ENCODE data around the gene UQCC5.
A peak's percentile ranks its signal among the peaks of the same experiment; 100 is the strongest.

The UQCC5 gene

DNA sequence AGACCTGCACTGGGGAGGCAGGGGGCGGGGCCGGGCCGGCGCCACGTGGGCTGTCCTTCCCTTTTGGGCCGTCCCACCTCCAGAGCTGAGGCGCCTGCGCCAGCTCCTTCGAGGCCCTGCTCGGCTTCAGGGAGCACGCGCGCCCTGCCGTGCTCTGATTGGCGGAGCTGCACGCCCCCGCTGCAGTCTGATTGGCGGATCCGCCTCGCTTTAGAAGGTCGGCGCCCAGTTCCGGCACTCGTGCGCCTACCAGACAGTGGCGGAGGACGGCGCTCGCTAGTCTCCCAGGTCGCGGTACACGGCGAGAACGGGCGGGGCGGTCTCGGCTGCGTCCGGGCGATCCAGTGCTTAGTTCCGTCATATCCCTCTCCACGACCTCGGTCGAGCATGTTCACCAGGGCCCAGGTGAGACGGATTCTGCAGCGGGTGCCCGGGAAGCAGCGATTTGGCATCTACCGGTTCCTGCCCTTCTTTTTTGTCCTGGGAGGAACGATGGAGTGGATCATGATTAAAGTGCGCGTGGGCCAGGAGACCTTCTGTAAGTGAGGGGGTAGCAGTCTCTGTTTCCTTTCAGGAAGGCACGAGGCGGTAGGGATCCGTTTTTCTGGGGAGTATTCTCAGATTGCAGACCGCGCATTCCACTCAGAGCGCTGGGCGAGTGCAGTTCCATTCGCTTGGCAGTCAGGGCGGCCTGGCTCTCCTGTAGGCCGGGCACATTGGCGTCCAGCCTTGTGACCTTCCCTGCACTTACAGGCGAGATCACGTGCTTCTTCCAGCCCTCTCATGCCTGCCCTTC, at the start of gene UQCC5:
UQCC5 (plus strand) TSS at position 237 of the 796 bp plus-strand sequence; CDS start at position 388, 151 bp downstream.
- peak; percentile 85 for DNase-seq

DNA sequence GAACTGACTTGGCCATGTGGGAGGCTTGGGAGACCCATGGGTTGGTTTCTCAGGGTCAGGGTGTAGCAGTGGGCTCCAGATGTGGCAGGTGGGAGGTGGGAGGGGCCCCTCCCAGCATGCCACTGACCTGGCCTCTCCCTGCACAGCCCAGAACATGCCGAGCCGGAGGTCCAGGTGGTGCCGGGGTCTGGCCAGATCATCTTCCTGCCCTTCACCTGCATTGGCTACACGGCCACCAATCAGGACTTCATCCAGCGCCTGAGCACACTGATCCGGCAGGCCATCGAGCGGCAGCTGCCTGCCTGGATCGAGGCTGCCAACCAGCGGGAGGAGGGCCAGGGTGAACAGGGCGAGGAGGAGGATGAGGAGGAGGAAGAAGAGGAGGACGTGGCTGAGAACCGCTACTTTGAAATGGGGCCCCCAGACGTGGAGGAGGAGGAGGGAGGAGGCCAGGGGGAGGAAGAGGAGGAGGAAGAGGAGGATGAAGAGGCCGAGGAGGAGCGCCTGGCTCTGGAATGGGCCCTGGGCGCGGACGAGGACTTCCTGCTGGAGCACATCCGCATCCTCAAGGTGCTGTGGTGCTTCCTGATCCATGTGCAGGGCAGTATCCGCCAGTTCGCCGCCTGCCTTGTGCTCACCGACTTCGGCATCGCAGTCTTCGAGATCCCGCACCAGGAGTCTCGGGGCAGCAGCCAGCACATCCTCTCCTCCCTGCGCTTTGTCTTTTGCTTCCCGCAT, 49.2 kb upstream of the UQCC5 start:
- DNase-seq: no peak

GRCh38 chr3:52487788-52488691, 48.4 kb upstream of the UQCC5 start:
- no peak for DNase-seq

DNA sequence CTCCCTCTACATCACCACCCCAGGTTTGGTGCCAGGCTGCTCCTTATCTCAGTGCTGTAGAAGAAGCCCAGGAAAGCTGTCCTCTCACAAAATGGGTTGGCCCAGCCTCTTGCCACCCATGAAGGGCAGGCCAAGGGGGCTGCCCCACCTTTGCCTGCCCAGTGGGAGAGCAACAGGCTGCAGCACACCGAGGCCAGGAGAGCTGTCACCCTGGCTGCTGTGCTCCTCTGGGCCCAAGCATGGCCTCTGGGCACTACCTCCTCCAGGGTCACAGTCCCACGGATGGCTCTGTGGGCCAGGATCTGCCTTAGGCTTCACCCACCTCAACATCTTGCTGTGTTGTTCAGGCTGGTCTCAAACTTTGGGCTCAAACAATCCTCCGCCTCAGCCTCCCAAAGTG, 47.7 kb upstream of the UQCC5 start:
- DNase-seq: no peak

GRCh38 chr3:52489453-52489852, 47.0 kb upstream of the UQCC5 start:
- no peak for DNase-seq

DNA sequence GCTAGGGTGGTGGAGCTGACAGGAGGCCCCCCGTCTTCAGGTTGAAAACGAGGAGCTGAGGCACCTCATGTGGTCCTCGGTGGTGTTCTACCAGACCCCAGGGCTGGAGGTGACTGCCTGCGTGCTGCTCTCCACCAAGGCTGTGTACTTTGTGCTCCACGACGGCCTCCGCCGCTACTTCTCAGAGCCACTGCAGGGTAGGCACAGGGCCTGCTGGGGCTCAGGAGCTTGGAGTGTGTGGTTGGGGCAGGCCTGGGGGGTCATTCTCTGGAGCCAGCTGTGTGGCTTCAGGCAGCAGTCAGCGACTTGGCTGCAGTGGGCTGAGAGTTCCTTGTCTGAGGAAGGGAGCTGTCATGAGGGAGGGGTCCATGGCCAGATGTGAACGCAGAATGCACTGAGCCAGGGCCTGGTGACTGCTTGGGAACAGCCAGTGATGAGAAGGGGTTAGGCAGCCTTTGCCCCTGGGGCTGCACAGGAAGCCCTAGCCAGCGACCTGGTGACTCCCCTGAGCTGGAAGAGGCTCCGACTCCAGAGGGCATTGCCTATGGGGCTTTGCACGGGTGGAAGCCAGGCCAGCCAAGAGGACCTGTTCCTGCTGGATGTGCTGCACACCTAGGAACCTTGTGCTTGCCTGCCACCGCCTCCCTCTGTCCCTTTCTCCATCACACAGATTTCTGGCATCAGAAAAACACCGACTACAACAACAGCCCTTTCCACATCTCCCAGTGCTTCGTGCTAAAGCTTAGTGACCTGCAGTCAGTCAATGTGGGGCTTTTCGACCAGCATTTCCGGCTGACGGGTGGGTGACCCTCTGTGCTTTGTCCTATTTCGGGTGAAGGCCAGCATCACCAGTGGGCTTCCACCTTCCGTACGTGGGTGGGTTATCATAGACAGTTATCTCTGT, 46.1 kb upstream of the UQCC5 start:
- no peak for DNase-seq

- DNase-seq: no peak
Measured at GRCh38 chr3:52490939-52491526, 45.4 kb upstream of the UQCC5 start.

DNA sequence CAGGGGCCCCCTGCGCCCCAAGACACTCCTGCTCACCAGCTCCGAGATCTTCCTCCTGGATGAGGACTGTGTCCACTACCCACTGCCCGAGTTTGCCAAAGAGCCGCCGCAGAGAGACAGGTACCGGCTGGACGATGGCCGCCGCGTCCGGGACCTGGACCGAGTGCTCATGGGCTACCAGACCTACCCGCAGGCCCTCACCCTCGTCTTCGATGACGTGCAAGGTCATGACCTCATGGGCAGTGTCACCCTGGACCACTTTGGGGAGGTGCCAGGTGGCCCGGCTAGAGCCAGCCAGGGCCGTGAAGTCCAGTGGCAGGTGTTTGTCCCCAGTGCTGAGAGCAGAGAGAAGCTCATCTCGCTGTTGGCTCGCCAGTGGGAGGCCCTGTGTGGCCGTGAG, 44.3 kb upstream of the UQCC5 start:
- no peak for DNase-seq

GRCh38 chr3:52493232-52494017, 43.0 kb upstream of the UQCC5 start:
- DNase-seq: no peak

DNA sequence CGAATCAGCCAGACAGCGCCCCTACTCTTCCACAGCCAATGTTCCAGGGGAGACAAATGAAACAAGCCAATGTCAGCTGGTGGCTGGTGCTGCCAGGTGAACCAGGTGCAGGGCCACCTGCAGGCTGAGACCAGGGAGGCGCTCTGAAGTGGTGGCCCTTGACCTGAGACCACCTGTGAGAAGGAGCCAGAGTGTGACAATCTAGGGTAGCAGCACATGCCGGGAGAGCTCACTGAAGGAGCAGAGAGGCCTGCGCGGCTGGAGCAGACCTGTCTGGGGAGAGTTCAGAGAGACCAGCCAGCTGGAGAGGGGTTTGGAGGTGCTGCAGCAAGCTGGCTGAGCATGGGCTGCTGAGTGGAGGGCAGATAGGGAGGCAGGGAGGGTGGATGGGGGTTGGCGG, 42.0 kb upstream of the UQCC5 start:
- DNase-seq: peak; percentile 2

- DNase-seq: no peak
Measured at GRCh38 chr3:52494886-52495495, 41.4 kb upstream of the UQCC5 start, which contains the start of gene STAB1. TSS of gene STAB1 (plus strand) at chr3:52495338. CDS start at chr3:52495414, 76 bp downstream.

DNA sequence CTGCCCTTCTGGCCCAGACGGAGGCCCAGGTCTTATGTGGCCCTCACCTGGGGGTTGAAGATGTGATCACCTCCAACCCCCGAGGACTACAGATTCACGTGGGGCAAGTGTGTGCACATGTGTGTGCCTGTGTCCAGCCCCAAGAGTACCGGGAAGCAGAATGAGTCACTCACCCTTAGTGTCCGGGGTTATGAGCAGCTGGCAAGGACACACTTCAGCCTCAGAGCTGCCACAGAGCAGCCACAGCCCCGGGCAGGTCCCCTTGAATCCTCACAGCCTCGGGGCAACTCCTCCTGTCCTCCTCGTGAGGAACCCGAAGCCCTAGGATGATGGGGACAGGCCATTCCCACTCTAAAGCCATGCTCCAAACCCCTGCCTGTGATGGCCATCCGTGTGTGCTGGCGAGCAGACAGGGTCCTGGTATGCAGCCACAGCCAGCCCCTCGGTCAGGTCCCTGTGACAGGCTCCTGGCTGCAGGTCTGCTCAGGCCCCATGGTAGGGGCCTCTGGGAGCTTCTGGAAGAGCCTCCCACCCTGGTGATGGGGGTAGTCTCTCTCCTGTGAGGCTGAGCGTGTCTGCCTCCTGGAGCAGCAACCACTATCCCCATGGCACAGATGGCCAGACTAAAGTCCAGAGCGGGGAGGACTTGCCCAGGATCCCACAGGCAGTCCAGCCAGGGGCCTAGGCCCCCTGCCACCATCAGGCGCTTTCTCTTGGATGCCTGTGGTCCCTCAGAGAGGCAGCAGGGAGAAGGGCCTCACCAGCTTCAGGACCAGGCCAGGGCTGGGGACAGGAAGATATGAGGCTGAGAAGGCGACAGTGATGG, 40.4 kb upstream of the UQCC5 start:
- no peak for DNase-seq

GRCh38 chr3:52498137-52499054, 38.0 kb upstream of the UQCC5 start:
- no peak for DNase-seq

DNA sequence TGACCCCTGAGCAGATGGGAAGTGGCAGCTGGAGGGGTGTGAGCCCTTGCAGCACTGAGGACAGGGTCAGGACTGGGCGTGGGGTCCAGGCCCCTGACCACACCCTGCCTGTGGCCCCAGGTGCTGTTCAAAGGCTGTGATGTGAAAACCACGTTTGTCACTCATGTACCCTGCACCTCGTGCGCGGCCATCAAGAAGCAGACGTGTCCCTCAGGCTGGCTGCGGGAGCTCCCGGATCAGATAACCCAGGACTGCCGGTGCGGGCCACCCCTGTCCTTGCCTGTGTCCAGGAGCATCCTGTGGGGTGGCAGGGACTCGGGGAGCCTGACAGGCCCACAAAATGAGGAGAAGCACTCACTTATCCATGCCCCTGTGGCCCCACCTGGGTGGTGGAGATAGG, 35.4 kb upstream of the UQCC5 start:
- DNase-seq: no peak

DNA sequence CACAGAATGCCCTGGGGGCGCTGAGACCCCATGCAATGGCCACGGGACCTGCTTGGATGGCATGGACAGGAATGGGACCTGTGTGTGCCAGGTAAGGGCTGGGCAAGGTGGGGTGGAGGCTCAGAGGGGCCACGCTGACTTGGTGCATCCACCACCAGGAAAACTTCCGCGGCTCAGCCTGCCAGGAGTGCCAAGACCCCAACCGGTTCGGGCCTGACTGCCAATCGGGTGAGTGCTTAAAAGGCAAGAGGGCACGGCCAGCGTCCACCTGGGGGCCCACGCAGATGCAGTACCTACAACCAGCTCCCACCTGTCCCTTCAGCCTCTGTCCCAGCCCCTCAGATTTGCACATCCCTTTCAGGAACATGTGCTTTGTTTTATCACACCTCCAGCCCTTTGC, 34.4 kb upstream of the UQCC5 start:
- DNase-seq: no peak

- DNase-seq: no peak
Measured at GRCh38 chr3:52502808-52503350, 33.5 kb upstream of the UQCC5 start.

- no peak for DNase-seq
Measured at GRCh38 chr3:52503788-52504424, 32.5 kb upstream of the UQCC5 start.
